ENCODE results near the gene FOXN3. TPM values are rescaled to one million over a fixed set of nuclear protein-coding genes. Genes with fewer than 3 reads are reported as not detected.
A peak's percentile ranks its signal among the peaks of the same experiment; 100 is the strongest.

Gene FOXN3
- total RNA-seq, 4 donors from 2014 or later: 91.7 to 207 (median 125) TPM

GRCh38 chr14:89312932-89313331 is 104.1 kb downstream of the FOXN3 start:
- no peak for TF ChIP-seq CTCF (IDR thresholded peaks at IDR 0.05)
- DNase-seq (ENCODE audit: low spot score) (no peak), ATAC-seq (ENCODE audit: low FRiP score) (no peak)

- no peak for ATAC-seq (ENCODE audit: low FRiP score)
- no peak for TF ChIP-seq CTCF (IDR thresholded peaks at IDR 0.05)
- no peak for DNase-seq (ENCODE audit: low spot score)
Measured at GRCh38 chr14:89310211-89310610, 106.8 kb downstream of the FOXN3 start.

GRCh38 chr14:89309670-89310177 is 107.3 kb downstream of the FOXN3 start:
- ATAC-seq (ENCODE audit: low FRiP score): no peak
- TF ChIP-seq CTCF (IDR thresholded peaks at IDR 0.05): no peak

GRCh38 chr14:89308232-89308959 is 108.6 kb downstream of the FOXN3 start:
- no peak for ATAC-seq (ENCODE audit: low FRiP score)
- no peak for DNase-seq (ENCODE audit: low spot score)
- TF ChIP-seq CTCF (IDR thresholded peaks at IDR 0.05): no peak

More at GRCh38 chr14:89309670-89310177, 107.3 kb downstream of the FOXN3 start:
- DNase-seq (ENCODE audit: low spot score): no peak

- TF ChIP-seq CTCF (IDR thresholded peaks at IDR 0.05): no peak
- DNase-seq (ENCODE audit: low spot score) (no peak), ATAC-seq (ENCODE audit: low FRiP score) (no peak)
Measured at GRCh38 chr14:89307409-89307808, 109.6 kb downstream of the FOXN3 start.

- TF ChIP-seq CTCF (IDR thresholded peaks at IDR 0.05): no peak
- DNase-seq (ENCODE audit: low spot score) (no peak), ATAC-seq (ENCODE audit: low FRiP score) (peak; percentile 54)
Measured at GRCh38 chr14:89304972-89305703, 111.9 kb downstream of the FOXN3 start.

All from omental fat pad (tissue), 4 donors.